ENCODE results near the gene UQCC5.

- TF ChIP-seq CTCF (IDR thresholded peaks at IDR 0.05) = no peak
- no peak for TF ChIP-seq POLR2A (IDR thresholded peaks at IDR 0.05)
Measured at GRCh38 chr3:52570076-52570475, 33.7 kb downstream of the UQCC5 start.

Data from Peyer's patch (tissue), 4 donors.